Head of caudate nucleus (tissue), 42 donors: ENCODE data around the gene PRR7.

Source experiments
- DNase-seq, 42 donors: peaks; one replicate each; pipeline versions ENCODE4 v3.0.0 to v3.0.0-alpha.2; 2020 to 2021; ENCODE audit warnings: mixed read lengths in 7 of 42
- intact Hi-C: fragments of 100-400 bp; cut with DNase I; formaldehyde crosslinking; loops from one replicate; pipeline ENCODE4 v1.15.0; 2022

Gene PRR7

DNA sequence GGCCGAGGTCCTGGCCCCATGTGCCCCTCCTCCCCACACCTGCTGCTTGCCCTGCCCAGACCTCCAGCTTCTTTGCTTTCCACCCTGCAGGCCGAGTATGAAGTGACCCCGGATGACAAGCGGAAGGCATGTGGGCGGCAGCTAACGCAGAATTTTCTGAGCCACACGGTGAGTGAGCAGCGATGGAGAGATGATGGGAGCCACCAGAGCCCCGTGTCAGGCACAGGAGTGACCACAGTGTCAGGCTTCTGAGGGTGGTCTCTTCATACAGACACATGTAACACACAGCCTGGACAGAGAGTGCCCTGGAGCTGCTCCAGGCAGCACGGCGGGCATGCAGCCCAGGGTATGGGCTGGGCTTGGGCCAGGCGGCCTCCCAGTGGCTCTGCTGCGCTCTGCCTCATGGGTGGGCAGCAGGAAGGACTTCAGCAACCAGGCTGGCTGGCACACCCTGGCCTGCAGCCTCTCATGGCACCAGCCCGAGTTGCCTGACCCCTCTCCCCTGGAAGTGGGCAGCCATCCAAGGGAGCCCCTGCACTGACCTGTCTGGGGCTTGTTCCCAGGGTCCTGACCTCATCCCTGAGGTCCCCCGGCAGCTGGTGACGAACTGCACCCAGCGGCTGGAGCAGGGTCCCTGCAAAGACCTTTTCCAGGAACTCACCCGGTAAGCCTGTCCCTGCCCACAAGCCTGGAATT lies 14.3 kb upstream of the PRR7 start:
- intact Hi-C loops: no loop called here
- peak in 35 of 42 donors; percentile 40 to 80 (median 63) for DNase-seq

DNA sequence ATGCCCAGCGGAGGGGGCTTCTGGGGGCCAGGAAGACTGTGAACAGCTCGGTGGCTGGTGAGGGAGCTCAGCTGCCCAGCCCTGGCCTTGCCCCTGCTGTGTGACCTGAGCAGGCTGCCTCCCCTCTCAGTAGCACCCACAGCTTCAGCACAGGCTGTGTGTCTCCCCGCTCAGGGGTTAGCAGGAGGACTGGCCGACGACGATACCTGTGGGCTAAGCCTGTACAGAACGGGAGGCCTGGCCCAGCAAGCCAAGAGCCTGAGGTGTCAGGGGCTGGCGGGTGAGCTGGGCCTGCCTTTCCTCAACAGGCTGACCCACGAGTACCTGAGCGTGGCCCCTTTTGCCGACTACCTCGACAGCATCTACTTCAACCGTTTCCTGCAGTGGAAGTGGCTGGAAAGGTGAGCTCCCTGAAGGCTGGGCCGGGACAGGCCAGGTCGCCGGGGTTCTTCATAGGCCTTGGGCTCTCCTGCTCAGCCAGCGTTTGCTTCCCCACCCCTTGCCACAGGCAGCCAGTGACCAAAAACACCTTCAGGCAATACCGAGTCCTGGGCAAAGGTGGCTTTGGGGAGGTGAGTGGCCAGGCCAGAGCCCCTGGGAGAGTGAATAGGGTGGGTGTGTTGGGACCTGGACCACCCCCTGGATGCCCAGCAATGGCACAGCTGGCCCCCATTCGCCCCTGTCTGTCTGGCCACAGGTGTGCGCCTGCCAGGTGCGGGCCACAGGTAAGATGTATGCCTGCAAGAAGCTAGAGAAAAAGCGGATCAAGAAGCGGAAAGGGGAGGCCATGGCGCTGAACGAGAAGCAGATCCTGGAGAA lies 13.6 kb upstream of the PRR7 start:
- DNase-seq: no peak
- intact Hi-C loops: no loop called here

DNA sequence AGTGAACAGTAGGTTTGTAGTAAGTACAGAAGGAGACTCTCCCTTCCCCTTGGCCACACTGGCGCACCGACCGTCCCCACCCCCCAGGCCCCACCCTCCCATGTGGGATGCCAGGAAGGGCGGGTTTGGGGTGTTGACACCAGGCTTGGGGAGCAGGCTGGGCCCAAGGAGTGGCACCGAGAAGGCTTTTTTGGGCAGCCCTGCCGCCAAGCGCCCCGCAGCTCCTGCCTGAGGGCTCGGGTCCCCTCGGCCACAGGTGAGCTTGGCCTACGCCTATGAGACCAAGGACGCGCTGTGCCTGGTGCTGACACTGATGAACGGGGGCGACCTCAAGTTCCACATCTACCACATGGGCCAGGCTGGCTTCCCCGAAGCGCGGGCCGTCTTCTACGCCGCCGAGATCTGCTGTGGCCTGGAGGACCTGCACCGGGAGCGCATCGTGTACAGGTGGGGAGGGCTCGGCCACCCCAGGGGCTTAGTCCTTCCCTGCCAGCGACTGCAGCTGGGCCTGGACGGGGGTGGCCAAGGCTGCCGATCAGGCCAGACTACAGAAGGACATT lies 12.9 kb upstream of the PRR7 start:
- intact Hi-C loops: no loop called here
- no peak for DNase-seq

DNA sequence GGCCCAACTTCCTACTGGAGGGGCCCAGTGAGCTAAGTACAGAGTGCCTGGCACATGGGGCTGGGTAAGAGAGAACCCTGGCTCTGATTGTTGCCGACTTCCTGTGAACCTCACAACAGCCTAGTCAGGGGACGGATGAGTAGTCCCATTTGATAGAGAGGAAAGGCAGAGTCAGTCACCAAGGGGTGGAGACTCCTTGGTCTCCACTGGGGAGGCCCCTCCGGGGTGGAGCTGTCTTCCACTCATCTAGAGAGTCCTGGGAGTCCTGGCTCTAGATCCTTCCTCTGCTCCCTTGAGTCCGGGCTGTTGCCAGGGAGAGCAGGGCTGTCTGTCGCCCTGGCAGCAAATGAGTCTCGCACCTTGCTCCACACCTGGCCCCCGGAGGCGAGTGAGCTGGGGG lies 12.2 kb upstream of the PRR7 start:
- intact Hi-C loops: no loop called here
- no peak for DNase-seq

- no peak for DNase-seq
- intact Hi-C loops: no loop called here
Observed at GRCh38 chr5:177434942-177435738, 11.5 kb upstream of the PRR7 start.

GRCh38 chr5:177435847-177436536 lies 10.6 kb upstream of the PRR7 start:
- no peak for DNase-seq
- intact Hi-C loops: no loop called here

DNA sequence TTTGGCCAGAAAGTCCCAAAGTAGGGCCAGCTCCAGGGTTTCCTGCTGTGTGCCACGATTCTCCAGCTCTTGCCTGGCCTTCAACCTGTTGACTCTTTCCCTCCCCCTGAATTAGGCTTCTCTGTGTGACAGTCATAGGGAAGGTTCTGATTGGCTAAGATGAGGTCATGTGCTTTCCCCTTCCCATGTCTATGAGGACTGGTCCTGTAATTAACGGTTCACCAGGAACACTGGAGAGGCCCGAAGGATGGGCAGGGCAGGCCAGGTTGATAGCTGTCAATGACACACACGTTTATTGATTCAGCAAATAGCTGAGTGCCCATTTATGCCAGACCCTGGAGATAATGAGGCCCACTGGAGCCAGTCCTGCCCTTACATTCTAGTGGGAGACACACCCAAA lies 9.0 kb upstream of the PRR7 start:
- intact Hi-C loops: no loop called here
- DNase-seq: no peak

- intact Hi-C loops: no loop called here
- DNase-seq: no peak
Observed at GRCh38 chr5:177438468-177438867, 8.1 kb upstream of the PRR7 start.

DNA sequence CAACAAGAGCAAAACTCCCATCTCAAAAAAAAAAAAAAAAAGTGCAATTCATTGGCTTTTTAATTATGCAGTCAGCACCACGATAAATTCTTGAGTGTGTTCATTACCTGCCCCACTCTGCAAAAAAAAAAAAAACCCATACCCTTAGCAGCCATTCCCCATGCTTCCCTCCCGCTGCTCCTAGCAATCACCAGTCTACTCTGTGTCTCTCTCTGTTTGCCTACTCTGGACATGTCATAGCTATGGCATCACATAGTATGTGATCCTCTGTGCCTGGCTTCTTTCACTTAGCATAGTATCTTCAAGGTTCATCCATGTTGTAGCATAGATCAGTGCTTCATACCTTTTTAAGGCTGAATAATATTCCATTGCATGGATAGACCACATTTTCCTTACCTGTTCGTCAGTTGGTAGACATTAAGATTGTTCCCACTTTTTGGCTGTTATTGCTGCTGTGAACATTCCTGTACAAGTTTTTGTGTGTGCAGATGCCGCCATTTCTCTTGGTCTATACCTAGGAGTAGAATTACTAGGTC lies 7.0 kb upstream of the PRR7 start:
- intact Hi-C loops: no loop called here
- DNase-seq: no peak

DNA sequence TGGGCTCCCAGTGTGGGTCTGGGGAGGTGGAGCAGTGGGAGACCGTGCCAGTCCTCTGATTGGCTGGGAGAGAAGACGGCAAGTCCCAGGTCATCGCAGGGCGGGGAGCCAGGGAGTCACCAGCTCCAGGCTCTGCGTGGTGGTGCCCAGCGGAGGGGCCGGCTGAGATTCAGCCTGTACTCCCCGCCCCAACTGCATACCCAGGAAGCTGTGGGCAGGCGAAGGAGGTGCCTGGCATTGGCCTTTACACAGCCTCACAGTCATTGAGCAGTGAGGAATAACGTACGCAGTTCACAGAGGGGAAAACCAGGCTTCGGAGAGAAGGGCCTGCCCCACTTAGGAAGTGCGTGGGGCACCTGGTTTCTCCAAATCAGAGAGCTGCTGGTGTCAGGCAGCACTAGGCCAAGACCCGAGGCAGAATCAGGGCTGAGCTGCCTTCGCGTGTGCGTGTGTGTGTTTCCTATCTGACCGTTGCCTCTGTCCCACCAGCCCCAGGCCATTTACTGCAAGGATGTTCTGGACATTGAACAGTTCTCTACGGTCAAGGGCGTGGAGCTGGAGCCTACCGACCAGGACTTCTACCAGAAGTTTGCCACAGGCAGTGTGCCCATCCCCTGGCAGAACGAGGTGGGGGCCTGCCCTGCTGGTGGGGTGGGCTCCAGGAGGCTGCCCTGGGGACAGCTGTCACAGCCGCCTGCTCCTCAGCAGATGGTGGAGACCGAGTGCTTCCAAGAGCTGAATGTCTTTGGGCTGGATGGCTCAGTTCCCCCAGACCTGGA lies 6.2 kb upstream of the PRR7 start:
- intact Hi-C loops: no loop called here
- no peak for DNase-seq

GRCh38 chr5:177440990-177441780 lies 5.4 kb upstream of the PRR7 start:
- no peak for DNase-seq
- intact Hi-C loops: no loop called here

DNA sequence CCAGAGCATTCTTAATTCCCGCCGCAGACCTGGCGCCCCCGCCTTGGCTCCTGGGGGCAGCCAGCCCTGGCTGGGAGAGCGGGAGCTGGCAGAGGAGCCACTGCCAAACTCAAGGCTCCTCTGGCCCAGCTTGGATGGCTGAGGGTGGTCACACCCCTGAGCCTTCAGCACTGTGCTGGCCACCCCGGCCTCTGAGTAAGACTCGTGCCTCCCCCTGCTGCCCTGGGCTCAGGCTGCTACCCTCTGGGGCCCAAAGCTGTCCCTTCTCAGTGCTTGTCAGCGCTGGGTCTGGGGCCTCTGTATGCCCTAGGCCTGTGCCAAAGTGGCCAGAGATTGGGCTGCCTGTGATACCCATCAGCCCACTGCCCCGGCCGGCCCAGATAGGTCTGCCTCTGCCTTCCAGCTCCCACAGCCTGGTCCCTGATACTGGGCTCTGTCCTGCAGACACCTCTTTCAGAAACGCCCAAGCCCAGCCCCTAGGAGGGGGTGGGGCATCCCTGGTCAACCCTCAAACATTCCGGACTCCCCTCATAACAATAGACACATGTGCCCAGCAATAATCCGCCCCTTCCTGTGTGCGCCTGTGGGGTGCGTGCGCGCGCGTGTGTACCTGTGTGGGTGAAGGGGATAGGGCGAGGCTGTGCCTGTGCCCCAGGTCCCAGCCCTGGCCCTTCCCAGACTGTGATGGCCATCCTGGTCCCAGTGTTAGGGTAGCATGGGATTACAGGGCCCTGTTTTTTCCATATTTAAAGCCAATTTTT lies 4.4 kb upstream of the PRR7 start:
- DNase-seq: no peak
- intact Hi-C loops: no loop called here

GRCh38 chr5:177443144-177443983 lies 3.2 kb upstream of the PRR7 start:
- intact Hi-C loops: no loop called here
- no peak for DNase-seq

GRCh38 chr5:177444106-177445051 lies 2.2 kb upstream of the PRR7 start:
- intact Hi-C loops: no loop called here
- DNase-seq: no peak
